ENCODE data around the gene TPSAB1.
"Not testable (repeated sequence)": the region's sequence is repeated elsewhere in the genome, so short reads cannot be mapped to it uniquely, and the experiment has no call there.

The TPSAB1 gene

GRCh38 chr16:1222553-1223354, 17.8 kb upstream of the TPSAB1 start:
- no peak for TF ChIP-seq CTCF (conservative IDR thresholded peaks at IDR 0.05)
- H3K27ac ChIP-seq: no peak overlapping the region

DNA sequence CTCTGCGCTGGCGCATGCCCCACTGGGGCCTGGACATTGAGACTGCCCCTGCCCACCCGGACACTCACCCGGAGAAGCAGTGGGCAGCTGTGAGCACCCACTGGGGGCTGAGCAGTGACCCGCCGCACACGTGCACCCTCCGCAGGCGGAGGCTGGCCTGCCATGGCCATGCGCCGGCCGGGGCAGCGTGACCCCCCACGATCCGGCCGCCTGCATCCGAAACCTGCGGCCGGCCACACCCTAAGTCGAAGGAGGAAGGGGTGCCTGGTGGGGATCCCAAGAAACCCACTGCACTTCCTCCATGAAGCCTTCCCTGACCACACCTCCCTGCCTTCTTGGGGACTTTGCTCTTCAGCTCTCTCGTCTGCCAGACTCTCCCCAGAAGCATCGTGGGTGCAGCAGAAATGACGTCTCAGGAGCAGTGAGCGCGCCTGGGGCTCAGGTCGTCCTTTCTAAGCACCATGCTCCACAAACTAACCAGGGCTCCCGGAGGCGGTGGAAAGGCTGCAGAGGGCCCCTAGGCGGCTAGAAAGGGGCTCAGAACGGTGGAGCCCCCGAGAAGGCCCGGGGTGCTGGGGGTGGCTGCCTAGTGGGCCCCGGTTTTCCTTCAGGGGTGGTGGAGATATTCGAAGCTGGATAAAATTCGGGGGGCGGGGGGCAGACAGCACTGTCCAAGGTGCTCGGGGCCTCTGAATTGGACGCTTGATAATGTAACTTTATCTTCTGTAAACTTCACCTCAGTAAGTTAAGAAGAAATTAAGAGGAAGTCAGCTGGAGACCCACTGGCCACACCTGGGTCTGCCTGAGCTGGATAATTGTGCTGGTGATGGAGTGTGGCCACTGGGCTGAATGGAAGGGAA, 16.9 kb upstream of the TPSAB1 start:
- TF ChIP-seq CTCF (conservative IDR thresholded peaks at IDR 0.05): no peak
- no peak overlapping the region for H3K27ac ChIP-seq

DNA sequence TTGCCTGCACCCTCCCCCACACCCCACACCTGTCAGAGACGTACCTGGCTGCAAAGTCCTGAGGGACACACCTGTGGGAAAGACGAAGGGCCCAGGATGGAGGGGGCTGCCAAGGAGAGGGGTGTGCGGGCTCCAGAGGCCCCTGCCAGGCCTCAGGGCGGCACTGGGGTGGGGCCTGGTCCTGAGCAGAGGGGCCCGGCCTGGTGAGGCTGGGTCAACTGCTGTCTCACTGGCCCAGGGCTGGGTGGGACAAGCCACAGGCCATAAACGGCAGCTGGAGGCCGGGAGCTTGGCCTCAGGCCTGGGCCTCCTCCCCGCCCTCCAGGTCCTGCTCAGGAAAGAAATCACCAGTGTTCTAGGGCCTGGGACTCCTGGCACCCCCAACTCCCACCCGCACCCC, 15.9 kb upstream of the TPSAB1 start:
- no peak for TF ChIP-seq CTCF (conservative IDR thresholded peaks at IDR 0.05)
- no peak overlapping the region for H3K27ac ChIP-seq

- no peak within 1 kb of the TSS for H3K27ac ChIP-seq
- TF ChIP-seq CTCF (conservative IDR thresholded peaks at IDR 0.05): no peak
Measured at GRCh38 chr16:1225051-1225451, 15.5 kb upstream of the TPSAB1 start, which contains the start of gene TPSG1. TSS of gene TPSG1 (minus strand) at chr16:1225268. CDS start at chr16:1225252, 16 bp downstream.

GRCh38 chr16:1225728-1226311, 14.7 kb upstream of the TPSAB1 start:
- not testable (repeated sequence) for H3K27ac ChIP-seq

- not testable (repeated sequence) for H3K27ac ChIP-seq
Measured at GRCh38 chr16:1226692-1227091, 13.8 kb upstream of the TPSAB1 start.

GRCh38 chr16:1228227-1228626, 12.3 kb upstream of the TPSAB1 start:
- H3K27ac ChIP-seq: not testable (repeated sequence)

DNA sequence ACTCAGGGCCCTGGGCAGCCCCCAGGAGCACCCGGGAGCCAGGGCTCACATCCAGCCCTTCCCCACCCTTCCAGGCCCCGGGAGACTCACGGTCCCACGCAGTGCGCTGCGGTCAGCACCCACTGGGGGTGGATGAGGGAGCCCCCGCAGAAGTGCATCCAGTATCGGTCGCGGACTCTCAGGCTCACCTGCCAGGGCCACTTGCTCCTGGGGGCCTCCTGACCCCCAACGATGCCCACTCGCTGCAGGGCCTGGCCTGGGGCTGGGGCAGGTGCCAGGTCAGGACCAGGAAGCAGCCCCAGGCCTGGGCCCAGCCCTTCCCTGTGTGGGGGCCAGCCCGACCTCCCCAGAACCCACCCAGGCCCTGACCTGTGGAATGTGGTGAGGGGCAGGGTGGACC, 11.0 kb upstream of the TPSAB1 start:
- not testable (repeated sequence) for H3K27ac ChIP-seq

DNA sequence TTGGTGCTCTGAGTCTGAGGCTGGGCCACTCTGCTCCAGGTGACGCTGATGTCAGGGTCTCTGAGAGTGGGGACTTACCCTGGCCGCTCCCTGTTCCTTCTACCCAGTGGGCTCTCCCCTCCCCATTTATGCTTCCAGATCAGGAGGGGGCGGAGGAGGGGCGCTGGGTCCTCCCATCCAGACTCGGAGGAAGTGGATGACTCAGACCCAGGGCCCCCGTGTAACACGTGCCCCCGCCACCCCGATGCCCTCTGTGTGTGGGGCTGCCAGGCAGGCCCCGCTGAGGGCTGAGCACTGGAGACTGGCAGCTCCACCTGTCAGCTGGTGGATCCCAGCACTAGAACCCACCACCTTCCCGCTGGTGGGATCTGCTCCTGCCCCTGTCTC, 10.4 kb upstream of the TPSAB1 start, which contains the start of gene TPSB2:
TPSB2 (minus strand) TSS at position 101 of the 387 bp plus-strand sequence. CDS start 233 bp downstream, outside the sequence.
- not testable (repeated sequence) for H3K27ac ChIP-seq

- not testable (repeated sequence) for H3K27ac ChIP-seq
Measured at GRCh38 chr16:1230471-1231212, 9.9 kb upstream of the TPSAB1 start.

- not testable (repeated sequence) for H3K27ac ChIP-seq
Measured at GRCh38 chr16:1231301-1231700, 9.2 kb upstream of the TPSAB1 start.

GRCh38 chr16:1232049-1232748, 8.3 kb upstream of the TPSAB1 start:
- not testable (repeated sequence) for H3K27ac ChIP-seq

DNA sequence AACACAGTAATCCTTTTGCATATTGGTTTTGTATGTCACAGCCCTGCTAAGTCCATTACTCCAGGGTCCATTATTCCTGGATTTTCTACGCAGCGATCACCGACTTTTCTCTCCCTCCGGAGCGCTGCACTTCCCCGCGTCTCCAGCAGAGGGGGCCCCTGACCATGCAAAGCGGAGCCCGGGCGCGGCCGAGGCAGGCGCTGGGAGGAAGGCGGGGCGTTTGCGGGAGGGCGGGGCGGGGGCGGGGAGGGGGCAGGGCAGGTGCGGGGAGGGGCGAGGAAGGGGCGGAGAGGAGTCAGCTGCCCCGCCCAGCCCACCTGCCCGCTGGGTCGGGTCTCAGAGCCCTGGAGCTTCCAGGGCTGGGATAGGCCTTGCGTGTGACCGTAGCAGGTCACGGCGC, 3.8 kb upstream of the TPSAB1 start:
- not testable (repeated sequence) for H3K27ac ChIP-seq

Measured in VCaP (cell line).